Glutamatergic neuron (in vitro differentiated cells): ENCODE data around the gene MVD. TPM values are rescaled to one million over a fixed set of nuclear protein-coding genes. Genes with fewer than 3 reads are reported as not detected.
"Not testable (repeated sequence)": the region's sequence is repeated elsewhere in the genome, so short reads cannot be mapped to it uniquely, and the experiment has no call there.

Experiments
- DNase-seq: peaks from one replicate; pipeline ENCODE4 v3.0.0; 2022
- H3K27ac Mint-ChIP-seq: one replicate; pipeline ENCODE4 v1.8.0; 2020; ENCODE audit warnings: mild to moderate bottlenecking, mixed read lengths, inconsistent platforms; ENCODE audit not compliant: unreplicated experiment
- H3K27me3 Mint-ChIP-seq: one replicate; pipeline ENCODE4 v1.8.0; 2020; ENCODE audit warnings: mild to moderate bottlenecking, moderate library complexity, mixed read lengths, inconsistent platforms; ENCODE audit not compliant: unreplicated experiment
- H3K36me3 Mint-ChIP-seq: one replicate; pipeline ENCODE4 v1.8.0; 2020; ENCODE audit warnings: mild to moderate bottlenecking, mixed read lengths, inconsistent platforms; ENCODE audit not compliant: unreplicated experiment
- H3K4me1 Mint-ChIP-seq: one replicate; pipeline ENCODE4 v1.8.0; 2020; ENCODE audit warnings: mild to moderate bottlenecking, low read depth, mixed read lengths, inconsistent platforms; ENCODE audit not compliant: unreplicated experiment
- H3K4me3 Mint-ChIP-seq: one replicate; pipeline ENCODE4 v1.8.0; 2020; ENCODE audit warnings: mild to moderate bottlenecking, mixed read lengths, inconsistent platforms; ENCODE audit not compliant: unreplicated experiment
- H3K9me3 Mint-ChIP-seq: one replicate; pipeline ENCODE4 v1.8.0; 2020; ENCODE audit warnings: mild to moderate bottlenecking, moderate library complexity, mixed read lengths, inconsistent platforms; ENCODE audit not compliant: unreplicated experiment
- total RNA-seq: library from RNA; stranded (reverse); fragmentation: NEBNext Ultra II Directional; extraction: Animal tissue kit (Norgen Biotek cat#: 25700); gene quantifications from one replicate; pipeline ENCODE4 v1.2.1, GENCODE V29; 2021; ENCODE audit not compliant: unreplicated experiment
- TF ChIP-seq, protein P1 (sequence below): fragments of 200-600 bp; sonication (generic); IDR thresholded peaks from one replicate; pipeline ENCODE4 v1.5.0; 2021; ENCODE audit not compliant: partially characterized antibody, unreplicated experiment

The MVD gene
- total RNA-seq, 1 donor from 2014 or later, result 227 TPM

DNA sequence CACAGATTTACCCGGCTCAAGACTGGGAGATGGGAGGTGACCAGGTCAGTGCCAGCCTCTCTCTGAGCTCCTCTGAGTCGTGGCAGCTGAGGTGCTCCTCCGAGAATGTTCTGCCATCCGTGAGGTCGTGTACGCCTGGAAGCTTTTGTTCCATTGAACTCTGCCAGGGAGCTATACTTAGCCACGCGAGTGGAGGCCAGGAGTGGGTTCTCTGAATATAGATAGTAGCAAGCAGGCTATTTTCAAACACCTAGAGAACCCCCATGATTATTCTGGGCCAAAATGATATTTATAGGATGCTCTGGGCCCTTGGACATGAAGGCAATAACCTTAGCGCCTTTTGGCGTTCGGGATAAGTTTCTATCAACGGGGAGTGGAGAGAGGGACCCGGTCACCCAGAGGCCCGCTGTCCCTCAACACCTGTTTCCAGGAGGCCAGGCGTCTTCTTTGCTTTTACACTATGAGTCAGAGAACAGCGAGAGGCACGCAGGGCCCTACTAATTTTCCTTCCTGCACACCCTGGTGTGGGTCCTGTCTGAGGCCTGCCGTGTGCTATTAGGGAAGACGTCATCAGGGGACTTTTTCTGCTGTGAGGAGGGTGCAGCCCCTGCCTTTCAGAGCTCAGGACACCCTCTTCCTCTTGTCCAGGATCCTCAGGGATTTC lies 11.0 kb upstream of the MVD start:
- Mint-ChIP-seq H3K27me3 (no peaks in the 10 kb centered on the region), H3K9me3 (peaks cover 2% of the 10 kb centered on the region), H3K4me1 (no peaks in the 10 kb centered on the region), H3K27ac (no peak overlapping the region), H3K36me3 (no peaks in the 10 kb centered on the region), H3K4me3 (no peak overlapping the region)
- no peak for DNase-seq
- TF ChIP-seq, protein P1, sequence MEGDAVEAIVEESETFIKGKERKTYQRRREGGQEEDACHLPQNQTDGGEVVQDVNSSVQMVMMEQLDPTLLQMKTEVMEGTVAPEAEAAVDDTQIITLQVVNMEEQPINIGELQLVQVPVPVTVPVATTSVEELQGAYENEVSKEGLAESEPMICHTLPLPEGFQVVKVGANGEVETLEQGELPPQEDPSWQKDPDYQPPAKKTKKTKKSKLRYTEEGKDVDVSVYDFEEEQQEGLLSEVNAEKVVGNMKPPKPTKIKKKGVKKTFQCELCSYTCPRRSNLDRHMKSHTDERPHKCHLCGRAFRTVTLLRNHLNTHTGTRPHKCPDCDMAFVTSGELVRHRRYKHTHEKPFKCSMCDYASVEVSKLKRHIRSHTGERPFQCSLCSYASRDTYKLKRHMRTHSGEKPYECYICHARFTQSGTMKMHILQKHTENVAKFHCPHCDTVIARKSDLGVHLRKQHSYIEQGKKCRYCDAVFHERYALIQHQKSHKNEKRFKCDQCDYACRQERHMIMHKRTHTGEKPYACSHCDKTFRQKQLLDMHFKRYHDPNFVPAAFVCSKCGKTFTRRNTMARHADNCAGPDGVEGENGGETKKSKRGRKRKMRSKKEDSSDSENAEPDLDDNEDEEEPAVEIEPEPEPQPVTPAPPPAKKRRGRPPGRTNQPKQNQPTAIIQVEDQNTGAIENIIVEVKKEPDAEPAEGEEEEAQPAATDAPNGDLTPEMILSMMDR, result no peak

DNA sequence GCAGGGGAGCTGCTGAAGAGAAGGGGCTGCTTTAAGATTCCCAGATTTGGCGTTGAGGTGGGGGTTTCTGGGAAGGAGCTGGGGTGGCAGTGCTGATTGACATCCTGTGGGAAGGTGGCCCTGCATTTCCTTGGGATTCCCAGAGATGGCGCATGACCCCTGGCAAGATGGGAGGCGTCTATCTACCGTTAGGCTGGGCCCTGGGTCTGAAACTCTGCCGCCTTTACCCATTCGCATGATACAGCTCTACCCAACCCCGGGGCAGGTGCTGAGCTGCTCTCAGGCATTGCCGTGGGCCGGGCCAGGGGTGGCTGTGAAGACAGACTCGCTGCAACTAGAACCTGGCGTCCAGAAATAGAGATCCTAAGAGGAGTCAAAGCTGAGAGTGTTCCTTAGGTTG lies 9.9 kb upstream of the MVD start:
- no peaks in the 10 kb centered on the region for H3K4me1 Mint-ChIP-seq
- no peak overlapping the region for H3K27ac Mint-ChIP-seq
- peaks cover 5% of the 10 kb centered on the region for H3K9me3 Mint-ChIP-seq
- DNase-seq, result peak; percentile 63
- TF ChIP-seq, protein P1, result peak; percentile 22
- no peaks in the 10 kb centered on the region for H3K36me3 Mint-ChIP-seq
- H3K27me3 Mint-ChIP-seq, result no peaks in the 10 kb centered on the region
- no peak overlapping the region for H3K4me3 Mint-ChIP-seq

DNA sequence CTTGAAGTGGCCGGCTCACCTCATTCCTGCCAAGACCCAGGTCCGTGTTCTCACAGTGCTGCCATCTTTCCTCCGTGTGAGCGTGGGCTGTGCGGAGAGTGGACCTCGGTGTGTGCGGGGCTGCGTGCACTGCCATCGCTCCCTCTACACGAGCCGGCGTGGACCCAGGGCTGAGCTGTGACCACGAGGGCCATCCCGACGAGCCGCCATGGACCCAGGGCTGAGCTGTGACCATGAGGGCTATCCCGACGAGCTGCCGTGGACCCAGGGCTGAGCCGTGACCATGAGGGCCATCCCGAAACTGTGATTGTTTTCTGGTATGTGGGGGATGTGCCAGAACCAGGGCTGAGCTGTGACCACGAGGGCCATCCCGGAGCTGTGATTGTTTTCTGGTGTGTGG lies 8.9 kb upstream of the MVD start:
- peaks cover 6% of the 10 kb centered on the region for H3K9me3 Mint-ChIP-seq

DNA sequence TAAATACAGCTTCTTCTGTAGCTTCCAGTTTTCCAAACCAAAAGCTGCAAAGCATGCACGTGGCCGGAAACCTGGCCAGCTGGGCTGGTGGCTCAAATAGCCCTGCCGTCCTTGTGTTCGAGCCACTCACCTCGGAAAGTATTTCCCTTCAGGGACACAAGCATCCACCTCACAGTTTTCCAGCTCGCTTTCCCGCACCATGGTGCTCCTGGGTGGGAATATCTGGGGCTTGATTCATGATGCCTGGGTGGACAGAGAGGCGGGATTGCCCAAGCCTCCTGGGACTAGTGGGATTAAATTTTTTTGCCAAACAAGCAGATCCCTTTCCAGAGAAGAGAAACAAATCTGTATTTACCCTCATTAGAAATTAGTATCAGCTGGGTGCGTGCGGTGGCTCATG lies 7.1 kb upstream of the MVD start:
- Mint-ChIP-seq H3K36me3 (no peaks in the 10 kb centered on the region), H3K9me3 (peaks cover 5% of the 10 kb centered on the region), H3K4me3 (no peak overlapping the region), H3K4me1 (peaks cover 2% of the 10 kb centered on the region), H3K27me3 (peaks cover 3% of the 10 kb centered on the region), H3K27ac (no peak overlapping the region)
- TF ChIP-seq, protein P1, result no peak
- no peak for DNase-seq

More for the DNA sequence above, 8.9 kb upstream of the MVD start:
- no peak overlapping the region for H3K27ac Mint-ChIP-seq
- H3K36me3 Mint-ChIP-seq, result no peaks in the 10 kb centered on the region
- no peak for DNase-seq
- peaks cover 2% of the 10 kb centered on the region for H3K4me1 Mint-ChIP-seq
- no peak overlapping the region for H3K4me3 Mint-ChIP-seq
- TF ChIP-seq, protein P1, result no peak
- peaks cover 3% of the 10 kb centered on the region for H3K27me3 Mint-ChIP-seq

DNA sequence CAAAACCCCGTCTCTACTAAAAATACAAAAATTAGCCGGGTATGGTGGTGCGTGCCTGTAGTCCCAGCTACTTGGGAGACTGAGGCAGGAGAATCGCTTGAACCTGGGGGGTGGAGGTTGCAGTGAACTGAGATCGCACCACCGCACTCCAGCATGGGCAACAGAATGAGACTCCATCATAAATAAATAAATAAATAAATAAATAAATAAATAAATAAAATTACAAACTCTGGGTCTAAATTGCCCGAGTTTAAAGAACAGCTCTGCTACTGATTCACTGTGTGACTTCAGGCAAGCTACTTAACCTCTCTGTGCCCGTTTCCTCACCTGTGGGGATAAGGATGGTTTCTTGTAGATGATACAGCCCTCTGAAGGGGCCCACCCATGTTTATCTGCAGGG lies 6.6 kb upstream of the MVD start:
- H3K36me3 Mint-ChIP-seq, H3K4me1 Mint-ChIP-seq, DNase-seq, H3K27ac Mint-ChIP-seq, H3K27me3 Mint-ChIP-seq, H3K9me3 Mint-ChIP-seq, H3K4me3 Mint-ChIP-seq: not testable (repeated sequence)
